WERI-Rb-1 (cell line): ENCODE results near the gene UNC5C.

ENCODE experiments used
- DNase-seq: peaks from one replicate; pipeline ENCODE4 v3.0.0-alpha.2; 2020
- H3K27ac ChIP-seq: fragments of 250-450 bp; sonication (Bioruptor Pico); 2 replicates; pipeline ENCODE4 v1.5.1; 2020; ENCODE audit warnings: mild to moderate bottlenecking, moderate library complexity
- H3K27me3 ChIP-seq: fragments of 250-450 bp; sonication (Bioruptor Pico); 2 replicates; pipeline ENCODE4 v1.5.1; 2021; ENCODE audit warnings: mild to moderate bottlenecking, low read depth, moderate library complexity; ENCODE audit not compliant: insufficient read depth, severe bottlenecking
- H3K36me3 ChIP-seq: fragments of 250-450 bp; sonication (Bioruptor Pico); 2 replicates; pipeline ENCODE4 v1.5.1; 2020; ENCODE audit warnings: mild to moderate bottlenecking, moderate library complexity
- H3K4me3 ChIP-seq: 2 replicates; pipeline ENCODE4 v1.5.1; 2011; ENCODE audit warnings: low read depth, mild to moderate bottlenecking, control low read depth, low read length
- H3K9me3 ChIP-seq: fragments of 250-450 bp; sonication (Bioruptor Pico); 2 replicates; pipeline ENCODE4 v1.5.1; 2021; ENCODE audit warnings: mild to moderate bottlenecking, moderate library complexity; ENCODE audit not compliant: severe bottlenecking
- CTCF ChIP-seq: IDR thresholded peaks from 2 replicates; pipeline ENCODE4 v1.5.1; 2011; ENCODE audit warnings: low read depth, mild to moderate bottlenecking, control low read depth, inconsistent platforms, low read length

Gene UNC5C

GRCh38 chr4:95446173-95446572 is 102.6 kb downstream of the UNC5C start:
- Histone ChIP-seq H3K27me3 (no peaks in the 10 kb centered on the region), H3K27ac (no peak overlapping the region), H3K9me3 (no peaks in the 10 kb centered on the region), H3K36me3 (no peaks in the 10 kb centered on the region), H3K4me3 (no peak overlapping the region)
- no peak for DNase-seq
- TF ChIP-seq CTCF = no peak

DNA sequence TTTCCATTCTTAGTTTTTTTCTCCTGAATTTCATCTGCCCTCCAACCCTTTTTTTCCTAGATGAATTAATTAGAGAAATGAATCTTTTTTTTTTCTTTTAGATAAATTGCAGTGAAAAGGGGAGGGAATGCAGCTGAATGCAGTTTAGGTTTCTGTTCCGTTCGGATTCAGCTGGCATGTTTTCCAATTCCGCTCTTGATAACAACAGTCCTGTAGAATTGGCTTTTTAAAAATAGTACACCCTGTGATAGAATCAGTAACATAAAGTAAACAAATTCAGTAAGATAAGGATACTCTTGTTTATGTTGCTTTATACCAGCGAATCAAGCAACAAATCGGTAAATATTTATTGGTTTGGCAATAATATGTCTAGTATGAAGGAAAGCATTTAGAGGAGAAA is 103.5 kb downstream of the UNC5C start:
- DNase-seq = no peak
- Histone ChIP-seq H3K36me3 (no peaks in the 10 kb centered on the region), H3K4me3 (no peak overlapping the region), H3K9me3 (no peaks in the 10 kb centered on the region), H3K27ac (no peak overlapping the region), H3K27me3 (no peaks in the 10 kb centered on the region)
- no peak for TF ChIP-seq CTCF

DNA sequence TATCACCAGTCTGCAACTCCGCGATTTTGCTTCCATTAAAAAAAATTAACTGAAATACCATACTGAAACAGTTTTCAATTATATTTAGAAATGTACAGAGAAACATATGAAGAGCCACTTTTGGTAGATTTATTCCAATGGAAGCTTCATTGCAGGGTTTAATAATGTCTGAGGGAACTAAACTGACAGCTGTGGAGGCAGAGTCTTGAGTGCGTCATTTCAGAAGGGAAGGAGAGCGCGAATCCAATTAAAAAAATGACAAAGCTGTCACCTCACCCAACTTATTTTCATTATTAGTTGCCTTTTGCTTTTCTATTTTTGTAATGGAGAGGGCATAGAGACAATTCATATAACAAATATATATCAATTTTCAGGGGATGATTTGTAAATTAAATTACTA is 104.0 kb downstream of the UNC5C start:
- DNase-seq = no peak

DNA sequence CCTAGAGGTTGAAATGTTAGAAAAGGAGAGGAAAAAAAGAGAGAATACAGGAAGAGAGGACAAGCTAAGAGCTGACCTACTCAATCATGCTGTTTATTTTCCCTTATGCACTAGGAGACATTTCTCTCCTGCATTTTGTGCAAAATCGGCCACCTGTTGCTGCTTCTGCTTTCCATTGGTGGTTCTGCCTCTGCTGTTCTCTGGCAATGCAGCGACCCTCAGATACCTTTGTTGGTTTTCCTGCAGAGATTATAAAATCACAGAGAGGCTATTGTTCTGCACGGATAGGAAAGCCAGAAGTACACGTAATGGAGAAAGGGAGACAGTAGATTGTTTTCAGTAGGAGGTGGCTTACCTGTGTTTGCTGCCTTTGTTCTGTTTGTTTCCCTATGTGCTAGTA is 108.9 kb downstream of the UNC5C start:
- no peak overlapping the region for H3K4me3 ChIP-seq
- DNase-seq = no peak
- no peak for TF ChIP-seq CTCF
- no peak overlapping the region for H3K27ac ChIP-seq
- no peaks in the 10 kb centered on the region for H3K9me3 ChIP-seq
- no peaks in the 10 kb centered on the region for H3K27me3 ChIP-seq
- no peaks in the 10 kb centered on the region for H3K36me3 ChIP-seq

More for the DNA sequence above, 104.0 kb downstream of the UNC5C start:
- H3K4me3 ChIP-seq = no peak overlapping the region
- H3K9me3 ChIP-seq = no peaks in the 10 kb centered on the region
- no peak for TF ChIP-seq CTCF
- H3K27ac ChIP-seq = no peak overlapping the region
- no peaks in the 10 kb centered on the region for H3K36me3 ChIP-seq
- H3K27me3 ChIP-seq = no peaks in the 10 kb centered on the region

GRCh38 chr4:95439071-95439470 is 109.7 kb downstream of the UNC5C start:
- no peak for TF ChIP-seq CTCF
- H3K27ac ChIP-seq = no peak overlapping the region

GRCh38 chr4:95432466-95432865 is 116.3 kb downstream of the UNC5C start:
- no peak overlapping the region for H3K27ac ChIP-seq
- no peaks in the 10 kb centered on the region for H3K36me3 ChIP-seq
- no peaks in the 10 kb centered on the region for H3K27me3 ChIP-seq
- DNase-seq = no peak
- H3K9me3 ChIP-seq = no peaks in the 10 kb centered on the region
- no peak for TF ChIP-seq CTCF
- H3K4me3 ChIP-seq = no peak overlapping the region

More at GRCh38 chr4:95439071-95439470, 109.7 kb downstream of the UNC5C start:
- Histone ChIP-seq H3K27me3 (no peaks in the 10 kb centered on the region), H3K4me3 (no peak overlapping the region), H3K9me3 (no peaks in the 10 kb centered on the region), H3K36me3 (no peaks in the 10 kb centered on the region)
- DNase-seq = no peak
